ENCODE results near the gene OPTC.

OPTC gene

DNA sequence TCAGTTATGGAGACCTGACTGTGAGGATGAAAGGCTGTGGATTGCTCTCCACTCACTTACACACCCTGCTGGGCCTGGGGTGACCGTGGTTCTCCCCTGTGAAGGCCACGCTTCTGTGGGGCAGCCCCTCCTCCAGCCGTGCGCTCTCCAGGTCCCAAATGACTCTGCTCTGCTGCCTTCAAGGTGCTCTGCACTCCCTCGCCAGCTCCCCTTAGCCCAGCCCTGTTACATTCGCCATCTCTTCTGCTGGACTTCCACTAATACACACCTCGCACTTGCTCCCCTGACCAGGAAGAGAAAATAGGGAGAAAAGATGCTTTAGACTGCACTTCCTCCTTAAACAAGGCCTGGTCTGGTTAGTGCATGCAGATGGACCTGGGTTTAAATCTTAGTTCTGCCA is 24.6 kb downstream of the OPTC start:
- FAIRE-seq = no peak

- no peak for FAIRE-seq
Measured at GRCh38 chr1:203519053-203519840, 25.3 kb downstream of the OPTC start.

- FAIRE-seq = no peak
Measured at GRCh38 chr1:203519896-203520295, 25.9 kb downstream of the OPTC start.

GRCh38 chr1:203520315-203520714 is 26.4 kb downstream of the OPTC start:
- no peak for FAIRE-seq

- no peak for FAIRE-seq
Measured at GRCh38 chr1:203521074-203521794, 27.3 kb downstream of the OPTC start.

DNA sequence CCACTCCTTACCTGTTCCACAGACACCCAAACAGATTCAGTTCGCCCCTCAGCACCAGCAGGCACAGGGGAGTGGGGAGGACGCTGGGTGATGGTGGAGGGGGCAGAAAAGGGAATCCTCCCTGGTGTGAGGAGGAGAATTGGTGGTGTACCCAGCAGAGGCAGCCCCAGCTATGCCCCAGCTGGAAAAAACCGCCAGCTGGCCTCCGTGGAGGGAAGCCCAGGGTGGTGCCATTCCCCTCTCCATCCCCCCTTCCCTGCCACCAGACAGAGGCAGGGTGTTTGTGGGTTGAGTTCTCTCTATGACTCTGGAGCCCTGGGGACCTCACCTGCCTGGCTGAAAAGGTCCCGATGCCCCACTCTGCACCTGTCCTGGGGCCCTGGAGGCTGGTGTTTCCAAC is 27.9 kb downstream of the OPTC start:
- FAIRE-seq = no peak

GRCh38 chr1:203522237-203522636 is 28.3 kb downstream of the OPTC start:
- FAIRE-seq = no peak

- peak; percentile 34 for FAIRE-seq
Measured at GRCh38 chr1:203523667-203524066, 29.7 kb downstream of the OPTC start.

GRCh38 chr1:203524152-203524551 is 30.2 kb downstream of the OPTC start:
- FAIRE-seq = no peak

GRCh38 chr1:203524824-203525223 is 30.9 kb downstream of the OPTC start:
- no peak for FAIRE-seq

- FAIRE-seq = no peak
Measured at GRCh38 chr1:203525685-203526084, 31.7 kb downstream of the OPTC start.

- no peak for FAIRE-seq
Measured at GRCh38 chr1:203526130-203526529, 32.2 kb downstream of the OPTC start.

DNA sequence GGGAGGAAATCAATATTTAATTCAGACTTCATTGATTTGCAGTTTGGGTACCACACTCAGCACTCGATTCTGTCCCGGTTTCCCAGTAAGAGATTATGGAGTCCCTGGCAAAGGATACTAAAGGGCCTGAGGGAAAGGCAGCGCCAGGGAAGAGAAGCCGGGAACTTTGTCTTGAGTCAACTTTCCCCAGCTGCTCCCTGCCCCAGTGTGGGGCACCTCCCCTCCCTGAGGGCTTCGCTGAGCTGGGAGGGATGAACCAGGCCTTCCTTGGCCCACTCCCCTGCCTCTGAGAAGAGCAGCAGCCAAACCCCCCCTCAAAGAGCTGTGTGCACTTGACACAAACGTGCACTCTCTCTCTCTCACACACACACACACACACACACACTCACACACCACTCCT is 32.6 kb downstream of the OPTC start:
- FAIRE-seq = no peak

GRCh38 chr1:203527013-203527412 is 33.1 kb downstream of the OPTC start:
- FAIRE-seq = no peak

DNA sequence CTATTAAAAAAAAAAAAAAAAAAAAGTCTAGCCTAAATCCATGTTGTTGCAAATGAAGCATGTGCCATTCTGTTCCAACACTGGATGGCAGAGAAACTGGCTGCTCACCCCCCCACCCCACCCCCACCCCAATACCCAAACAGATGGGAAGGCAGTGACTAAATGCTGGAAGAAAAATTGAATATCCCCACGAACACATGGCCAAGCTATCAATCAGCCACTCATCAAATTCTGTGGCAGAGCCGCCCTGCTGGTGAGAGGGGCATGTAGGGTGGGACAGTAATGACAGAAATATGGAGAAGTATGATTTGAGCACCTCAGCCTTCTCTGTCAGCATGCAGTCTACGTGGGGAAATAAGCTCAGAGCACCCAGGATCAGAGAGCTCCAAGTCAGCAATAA is 34.1 kb downstream of the OPTC start:
- no peak for FAIRE-seq

DNA sequence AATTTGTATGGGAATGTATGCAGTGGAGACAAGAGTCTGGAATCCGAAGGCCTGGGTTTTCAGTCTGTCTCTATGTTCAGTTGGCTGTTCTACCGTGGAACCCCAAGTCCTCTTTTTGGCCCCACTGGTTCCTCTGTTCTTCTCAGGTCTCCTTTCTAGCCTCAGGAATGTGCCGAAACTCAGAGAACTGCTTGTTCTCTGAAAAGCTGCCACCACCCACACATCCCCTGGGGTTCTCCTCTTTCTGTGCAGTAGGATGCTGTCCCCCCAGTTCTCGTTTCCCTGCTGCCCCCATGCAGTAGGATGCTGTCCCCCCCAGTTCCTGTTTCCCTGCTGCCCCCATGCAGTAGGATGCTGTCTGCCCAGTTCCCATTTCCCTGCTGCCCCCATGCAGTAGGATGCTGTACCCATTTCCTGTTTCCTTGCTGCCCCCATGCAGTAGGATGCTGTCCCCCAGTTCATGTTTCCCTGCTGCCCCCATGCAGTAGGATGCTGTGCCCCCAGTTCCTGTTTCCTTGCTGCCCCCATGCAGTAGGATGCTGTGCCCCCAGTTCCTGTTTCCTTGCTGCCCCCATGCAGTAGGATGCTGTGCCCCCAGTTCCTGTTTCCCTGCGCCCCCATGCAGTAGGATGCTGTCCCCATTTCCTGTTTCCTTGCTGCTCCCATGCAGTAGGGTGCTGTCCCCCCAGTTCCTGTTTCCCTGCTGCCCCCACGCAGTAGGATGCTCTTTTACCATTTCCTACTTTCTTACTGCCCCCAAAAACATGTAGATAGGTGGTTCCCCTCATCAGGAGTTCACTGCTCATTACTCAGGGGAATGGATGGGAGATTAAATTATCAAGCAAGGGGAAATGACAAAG is 35.3 kb downstream of the OPTC start:
- FAIRE-seq = no peak

DNA sequence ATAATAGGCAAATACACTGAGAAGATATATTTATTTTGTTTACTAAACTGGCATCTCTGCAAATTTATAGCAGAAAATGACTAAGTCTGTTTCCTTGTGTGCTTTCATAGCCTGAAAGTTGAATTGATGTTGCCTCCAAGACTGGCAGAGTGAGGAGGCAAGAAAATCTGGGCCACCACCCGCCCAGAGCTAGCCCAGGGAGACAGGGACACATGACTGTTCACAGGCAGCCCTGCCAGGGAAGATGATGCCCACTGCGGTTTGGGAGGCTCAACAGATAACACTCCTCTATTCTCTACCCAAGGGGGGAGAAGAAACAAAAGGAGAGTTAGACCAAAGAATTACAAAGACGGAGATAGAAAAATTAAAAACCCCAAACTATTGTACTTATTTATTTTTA is 37.1 kb downstream of the OPTC start:
- FAIRE-seq = no peak

- FAIRE-seq = no peak
Measured at GRCh38 chr1:203534012-203534411, 40.1 kb downstream of the OPTC start.

- FAIRE-seq = no peak
Measured at GRCh38 chr1:203534526-203534925, 40.6 kb downstream of the OPTC start.

- FAIRE-seq = no peak
Measured at GRCh38 chr1:203536575-203536974, 42.6 kb downstream of the OPTC start.

GRCh38 chr1:203536980-203537455 is 43.1 kb downstream of the OPTC start:
- FAIRE-seq = no peak

DNA sequence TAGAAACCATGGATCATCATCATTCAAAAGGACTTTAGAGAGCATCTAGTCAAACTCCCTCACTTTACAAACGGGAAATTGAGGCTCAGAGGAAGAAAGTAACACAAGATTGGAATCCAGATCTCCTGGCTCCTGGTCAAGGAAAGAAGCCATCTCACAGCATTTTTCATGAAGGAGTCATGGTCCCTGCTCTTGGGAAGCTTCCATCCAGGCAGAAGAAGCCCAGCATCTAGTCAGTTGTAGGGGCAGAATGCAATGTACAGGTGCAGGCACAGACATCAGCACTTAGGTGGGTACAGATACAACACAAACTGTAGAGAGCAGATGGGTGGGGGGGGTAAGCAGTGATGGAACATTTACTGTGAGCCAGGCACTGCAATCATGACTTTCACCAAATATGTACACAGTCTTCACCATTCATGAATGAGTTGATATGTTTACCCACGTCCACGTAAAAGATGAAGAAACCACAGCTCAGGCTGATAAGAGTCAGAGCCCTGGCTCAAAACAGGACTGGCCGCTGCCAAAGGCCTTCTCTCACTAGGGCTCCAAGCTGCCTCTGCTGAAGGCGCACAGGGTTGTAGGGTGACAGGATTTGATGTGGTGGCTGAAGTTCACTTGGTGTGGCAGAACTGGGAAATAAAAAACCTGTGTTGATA is 44.0 kb downstream of the OPTC start:
- no peak for FAIRE-seq

DNA sequence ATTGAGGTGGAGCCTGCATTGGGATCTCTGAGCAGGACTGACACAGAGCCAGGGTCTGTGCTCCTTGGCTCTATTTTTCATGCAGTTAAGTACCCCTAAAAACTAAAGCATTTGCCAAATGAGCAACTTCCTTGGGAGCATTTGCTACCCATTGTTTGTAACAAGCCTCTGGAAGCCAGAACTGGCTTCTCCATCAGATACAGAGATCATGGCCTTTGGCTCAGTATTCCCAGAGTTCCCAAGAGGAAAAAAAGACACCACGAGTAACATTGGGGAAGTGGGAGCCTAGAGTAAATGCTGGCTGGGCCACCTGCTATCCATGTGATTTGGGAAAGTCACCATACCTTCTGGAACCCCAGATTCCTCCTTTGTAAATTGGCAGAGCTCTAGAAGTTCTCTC is 44.8 kb downstream of the OPTC start:
- no peak for FAIRE-seq

All from TTC549 (cell line).